Osteocyte (in vitro differentiated cells): ENCODE data around the gene GKN1. TPM values are rescaled to one million over a fixed set of nuclear protein-coding genes. Genes with fewer than 3 reads are reported as not detected.

Source experiments
- DNase-seq: peaks from one replicate; pipeline ENCODE4 v3.0.0; 2021; ENCODE audit warnings: mixed read lengths; ENCODE audit not compliant: unreplicated experiment; ENCODE audit errors: extremely low spot score
- H3K27ac Mint-ChIP-seq: one replicate; pipeline ENCODE4 v1.8.0; 2021; ENCODE audit warnings: mild to moderate bottlenecking, mixed read lengths; ENCODE audit not compliant: unreplicated experiment
- H3K27me3 Mint-ChIP-seq: one replicate; pipeline ENCODE4 v1.8.0; 2021; ENCODE audit warnings: mixed read lengths; ENCODE audit not compliant: unreplicated experiment
- H3K36me3 Mint-ChIP-seq: one replicate; pipeline ENCODE4 v1.8.0; 2021; ENCODE audit warnings: mixed read lengths; ENCODE audit not compliant: unreplicated experiment
- H3K4me1 Mint-ChIP-seq: one replicate; pipeline ENCODE4 v1.8.0; 2021; ENCODE audit warnings: mixed read lengths; ENCODE audit not compliant: unreplicated experiment
- H3K4me3 Mint-ChIP-seq: one replicate; pipeline ENCODE4 v1.8.0; 2021; ENCODE audit warnings: mild to moderate bottlenecking, moderate library complexity, mixed read lengths; ENCODE audit not compliant: unreplicated experiment
- H3K9me3 Mint-ChIP-seq: one replicate; pipeline ENCODE4 v1.8.0; 2021; ENCODE audit warnings: mixed read lengths; ENCODE audit not compliant: unreplicated experiment
- total RNA-seq: library from RNA; stranded (reverse); gene quantifications from 2 replicates; pipeline ENCODE4 v1.2.1, GENCODE V29; 2021
- TF ChIP-seq, protein P1 (sequence below): fragments of 200-600 bp; sonication (generic); IDR thresholded peaks from 2 replicates; pipeline ENCODE4 v1.5.0; 2021; ENCODE audit warnings: antibody characterized with exemption, mild to moderate bottlenecking, moderate library complexity

GKN1 gene
- total RNA-seq, 1 donor from 2014 or later = not detected

DNA sequence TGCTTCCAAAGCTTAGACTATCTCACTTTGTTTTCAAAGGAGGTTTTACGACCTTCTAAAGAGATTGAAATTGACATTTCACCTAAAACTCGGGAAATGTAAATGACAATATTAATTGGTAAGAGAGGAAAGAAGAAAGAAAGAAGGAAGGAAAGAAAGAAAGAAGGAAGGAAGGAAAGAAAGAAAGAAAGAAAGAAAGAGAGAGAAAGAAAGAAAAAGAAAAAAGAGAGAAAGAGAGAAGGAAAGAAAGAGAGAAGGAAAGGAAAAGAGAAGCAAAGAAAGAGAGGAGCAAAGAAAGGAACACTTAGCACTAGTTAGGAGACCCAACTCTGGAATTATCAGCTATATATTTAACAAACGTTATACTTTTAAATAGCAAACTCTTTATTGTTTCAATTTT lies 3.7 kb downstream of the GKN1 start:
- H3K4me3 Mint-ChIP-seq = no peak overlapping the region
- H3K4me1 Mint-ChIP-seq = peaks cover 12% of the 10 kb centered on the region
- peaks cover 4% of the 10 kb centered on the region for H3K27me3 Mint-ChIP-seq
- DNase-seq = no peak
- H3K36me3 Mint-ChIP-seq = no peaks in the 10 kb centered on the region
- TF ChIP-seq, protein P1, sequence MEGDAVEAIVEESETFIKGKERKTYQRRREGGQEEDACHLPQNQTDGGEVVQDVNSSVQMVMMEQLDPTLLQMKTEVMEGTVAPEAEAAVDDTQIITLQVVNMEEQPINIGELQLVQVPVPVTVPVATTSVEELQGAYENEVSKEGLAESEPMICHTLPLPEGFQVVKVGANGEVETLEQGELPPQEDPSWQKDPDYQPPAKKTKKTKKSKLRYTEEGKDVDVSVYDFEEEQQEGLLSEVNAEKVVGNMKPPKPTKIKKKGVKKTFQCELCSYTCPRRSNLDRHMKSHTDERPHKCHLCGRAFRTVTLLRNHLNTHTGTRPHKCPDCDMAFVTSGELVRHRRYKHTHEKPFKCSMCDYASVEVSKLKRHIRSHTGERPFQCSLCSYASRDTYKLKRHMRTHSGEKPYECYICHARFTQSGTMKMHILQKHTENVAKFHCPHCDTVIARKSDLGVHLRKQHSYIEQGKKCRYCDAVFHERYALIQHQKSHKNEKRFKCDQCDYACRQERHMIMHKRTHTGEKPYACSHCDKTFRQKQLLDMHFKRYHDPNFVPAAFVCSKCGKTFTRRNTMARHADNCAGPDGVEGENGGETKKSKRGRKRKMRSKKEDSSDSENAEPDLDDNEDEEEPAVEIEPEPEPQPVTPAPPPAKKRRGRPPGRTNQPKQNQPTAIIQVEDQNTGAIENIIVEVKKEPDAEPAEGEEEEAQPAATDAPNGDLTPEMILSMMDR = no peak
- no peaks in the 10 kb centered on the region for H3K9me3 Mint-ChIP-seq
- no peak overlapping the region for H3K27ac Mint-ChIP-seq

DNA sequence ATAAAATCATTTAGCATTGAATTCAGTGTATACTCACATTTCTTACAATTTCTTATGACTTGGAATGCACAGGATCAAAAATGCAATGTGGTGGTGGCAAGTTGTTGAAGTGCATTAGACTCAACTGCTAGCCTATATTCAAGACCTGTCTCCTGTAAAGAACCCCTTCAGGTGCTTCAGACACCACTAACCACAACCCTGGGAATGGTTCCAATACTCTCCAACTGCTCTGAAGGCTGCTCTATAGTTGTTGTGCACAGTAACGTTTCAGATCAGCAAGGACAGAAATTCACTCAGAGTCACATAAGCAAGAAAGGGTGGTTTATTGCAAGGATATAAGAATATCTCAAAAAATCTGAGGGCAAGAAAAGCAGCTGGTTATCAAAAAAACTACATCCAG lies 6.5 kb downstream of the GKN1 start:
- H3K27me3 Mint-ChIP-seq = peaks cover 4% of the 10 kb centered on the region
- no peaks in the 10 kb centered on the region for H3K4me1 Mint-ChIP-seq
- TF ChIP-seq, protein P1 = no peak
- H3K4me3 Mint-ChIP-seq = no peak overlapping the region
- no peaks in the 10 kb centered on the region for H3K9me3 Mint-ChIP-seq
- H3K36me3 Mint-ChIP-seq = no peaks in the 10 kb centered on the region
- no peak overlapping the region for H3K27ac Mint-ChIP-seq
- DNase-seq = no peak

DNA sequence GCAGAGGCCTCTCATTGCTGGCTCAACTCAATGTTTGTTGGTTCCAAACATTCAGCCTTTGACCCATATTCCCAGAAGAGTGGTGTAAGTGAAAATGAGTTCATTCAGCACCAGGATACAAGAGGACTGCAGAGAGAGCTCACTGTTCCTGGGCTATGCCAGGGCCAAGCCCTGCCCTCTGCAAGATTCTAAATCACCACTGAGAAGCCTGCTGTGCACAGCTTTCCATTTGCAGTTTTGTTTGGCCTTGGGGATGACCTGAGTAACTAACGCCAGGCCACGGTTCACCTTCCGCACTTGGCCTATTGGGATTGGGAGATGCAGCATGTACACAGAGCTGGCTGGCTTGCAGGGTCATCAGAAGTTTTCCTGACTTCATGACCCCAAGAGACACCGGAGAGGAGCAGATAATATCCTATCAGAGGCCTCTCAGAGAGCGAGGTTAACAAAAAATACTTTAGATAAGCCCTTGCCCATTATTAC lies 12.6 kb downstream of the GKN1 start:
- H3K27ac Mint-ChIP-seq = no peak overlapping the region
- no peaks in the 10 kb centered on the region for H3K4me1 Mint-ChIP-seq
- H3K9me3 Mint-ChIP-seq = no peaks in the 10 kb centered on the region
- H3K36me3 Mint-ChIP-seq = no peaks in the 10 kb centered on the region
- no peak for DNase-seq
- H3K4me3 Mint-ChIP-seq = no peak overlapping the region
- H3K27me3 Mint-ChIP-seq = no peaks in the 10 kb centered on the region
- TF ChIP-seq, protein P1 = no peak

DNA sequence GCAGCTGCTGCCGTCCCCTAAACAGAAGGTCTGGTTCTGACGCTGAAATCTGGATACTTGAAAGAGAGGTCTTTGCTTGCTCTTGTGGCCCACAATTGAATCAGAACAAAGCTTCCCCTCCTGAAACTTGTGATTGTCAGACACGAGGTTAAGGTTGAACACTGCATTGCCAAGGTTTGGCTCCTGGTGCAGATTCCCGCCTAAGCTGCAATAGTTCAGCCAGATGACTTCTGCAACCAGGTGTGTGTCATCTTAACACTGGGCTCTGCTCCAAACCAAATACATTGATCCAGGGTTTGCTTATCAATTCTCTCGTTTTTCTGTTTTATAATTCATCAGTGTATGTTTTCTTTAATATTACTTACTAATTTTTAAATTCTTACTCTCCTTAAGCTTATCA lies 14.6 kb downstream of the GKN1 start:
- Mint-ChIP-seq H3K4me1 (no peaks in the 10 kb centered on the region), H3K9me3 (no peaks in the 10 kb centered on the region), H3K36me3 (no peaks in the 10 kb centered on the region), H3K4me3 (no peak overlapping the region), H3K27me3 (no peaks in the 10 kb centered on the region), H3K27ac (no peak overlapping the region)
- TF ChIP-seq, protein P1 = no peak
- no peak for DNase-seq

DNA sequence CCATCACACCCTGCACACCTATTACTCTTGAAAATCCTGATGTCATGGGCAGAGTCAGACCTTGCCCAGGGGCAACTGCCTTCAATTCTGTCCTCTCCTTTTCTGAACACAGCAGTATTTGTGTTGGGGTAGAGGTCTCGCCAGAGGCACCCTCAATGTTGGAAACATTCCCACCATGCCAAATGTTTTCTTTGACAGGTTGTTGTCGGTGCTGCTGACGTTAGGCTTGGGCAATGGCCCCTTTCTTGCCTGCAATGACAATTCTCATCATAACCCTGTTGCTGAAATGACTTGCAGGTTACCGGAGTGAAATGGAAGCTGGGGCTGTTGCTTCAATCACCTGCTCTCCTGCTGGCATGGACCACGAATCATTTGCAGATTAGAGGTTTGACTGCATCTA lies 17.9 kb downstream of the GKN1 start:
- Mint-ChIP-seq H3K9me3 (no peaks in the 10 kb centered on the region), H3K27ac (no peak overlapping the region), H3K4me3 (no peak overlapping the region), H3K36me3 (no peaks in the 10 kb centered on the region), H3K27me3 (no peaks in the 10 kb centered on the region), H3K4me1 (peaks cover 19% of the 10 kb centered on the region)
- DNase-seq = no peak
- TF ChIP-seq, protein P1 = no peak
